Fibroblast of mammary gland (primary cell): ENCODE results near the gene PRXL2A.
A peak's percentile ranks its signal among the peaks of the same experiment; 100 is the strongest.
"Not testable (repeated sequence)": the region's sequence is repeated elsewhere in the genome, so short reads cannot be mapped to it uniquely, and the experiment has no call there.

ENCODE experiments used
- DNase-seq: peaks from one replicate; pipeline ENCODE4 v3.0.0-alpha.2; 2010; ENCODE audit warnings: low read depth
- H3K4me3 ChIP-seq: 2 replicates; pipeline ENCODE4 v1.5.1; 2011; ENCODE audit warnings: low read depth, mild to moderate bottlenecking, low read length, moderate library complexity; ENCODE audit not compliant: control insufficient read depth
- CTCF ChIP-seq: conservative IDR thresholded peaks from 2 replicates; pipeline ENCODE4 v1.5.1; 2011; ENCODE audit warnings: low read depth, low read length, inconsistent platforms; ENCODE audit not compliant: control insufficient read depth, insufficient read depth

PRXL2A gene

GRCh38 chr10:80473692-80474596 is 65.6 kb downstream of the PRXL2A start:
- peak; percentile 62 for DNase-seq
- TF ChIP-seq CTCF = no peak
- no peak overlapping the region for H3K4me3 ChIP-seq

- no peak for DNase-seq
Observed at GRCh38 chr10:80474597-80474910, 66.2 kb downstream of the PRXL2A start.

DNA sequence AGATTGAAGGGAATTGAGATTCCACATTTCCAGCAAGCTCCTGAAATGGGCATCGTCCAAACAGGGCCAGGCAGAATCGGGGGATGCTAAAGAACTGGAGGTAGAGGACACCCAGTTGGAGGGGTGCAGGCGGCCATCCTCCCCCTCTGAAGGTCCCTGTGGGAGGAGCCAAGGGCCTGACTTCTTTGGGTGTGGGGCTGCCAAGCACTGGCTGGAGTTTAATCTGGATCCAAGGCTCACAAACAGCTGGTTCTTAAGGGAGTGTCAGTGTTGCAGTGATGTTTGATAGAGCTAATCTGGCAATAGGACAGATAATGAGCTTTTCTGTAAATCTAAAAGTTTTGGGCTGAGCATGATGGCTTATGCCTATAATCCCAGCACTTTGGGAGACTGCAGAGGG is 66.6 kb downstream of the PRXL2A start:
- TF ChIP-seq CTCF = no peak
- H3K4me3 ChIP-seq = no peak overlapping the region
- DNase-seq = no peak

More at GRCh38 chr10:80474597-80474910, 66.2 kb downstream of the PRXL2A start:
- no peak for TF ChIP-seq CTCF
- H3K4me3 ChIP-seq = no peak overlapping the region

GRCh38 chr10:80475641-80476040 is 67.3 kb downstream of the PRXL2A start:
- H3K4me3 ChIP-seq, DNase-seq: not testable (repeated sequence)

- H3K4me3 ChIP-seq = no peak overlapping the region
- no peak for DNase-seq
- TF ChIP-seq CTCF = no peak
Observed at GRCh38 chr10:80476685-80477084, 68.3 kb downstream of the PRXL2A start.

DNA sequence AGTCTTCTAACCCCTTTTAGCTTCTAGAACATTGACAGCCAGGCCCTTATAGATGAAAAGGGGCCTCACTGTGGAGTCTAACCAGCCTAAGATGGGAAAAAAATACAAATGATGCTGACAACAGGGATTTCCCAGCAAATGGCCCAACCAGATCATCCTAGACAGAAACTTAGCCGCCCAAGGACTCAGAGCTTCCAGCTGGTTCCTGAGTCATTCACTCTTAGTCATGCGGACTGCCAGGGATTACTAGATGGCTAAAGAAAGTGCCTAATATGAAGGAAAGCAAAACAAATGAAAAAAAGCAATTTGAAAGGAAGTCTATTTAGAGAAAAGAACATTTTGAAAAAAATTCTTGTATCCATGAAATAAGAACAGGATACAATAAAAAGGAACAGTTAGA is 69.5 kb downstream of the PRXL2A start:
- DNase-seq = peak; percentile 94
- H3K4me3 ChIP-seq = no peak overlapping the region
- TF ChIP-seq CTCF = no peak

GRCh38 chr10:80480373-80480772 is 72.0 kb downstream of the PRXL2A start:
- DNase-seq, H3K4me3 ChIP-seq: not testable (repeated sequence)

- TF ChIP-seq CTCF = no peak
- H3K4me3 ChIP-seq = no peak overlapping the region
- no peak for DNase-seq
Observed at GRCh38 chr10:80480852-80481251, 72.5 kb downstream of the PRXL2A start.
